H1 (cell line): ENCODE results near the gene CPNE4. TPM values are rescaled to one million over a fixed set of nuclear protein-coding genes. Genes with fewer than 3 reads are reported as not detected.

Experiments used
- CTCF ChIA-PET: fragments of 300-600 bp; sonication (Branson Sonifier 250); formaldehyde crosslinking; loops from one replicate; lab custom pipeline; 2021; ENCODE audit not compliant: partially characterized antibody; lab: Charles Lee
- POLR2A ChIA-PET: fragments of 300-600 bp; sonication (Branson Sonifier 250); formaldehyde crosslinking; loops from one replicate; lab custom pipeline; 2021; ENCODE audit warnings: inconsistent platforms; ENCODE audit not compliant: partially characterized antibody; lab: Charles Lee
- DNase-seq, 2 experiments: peaks; one replicate each; pipeline versions ENCODE4 v3.0.0 to v3.0.0-alpha.2; 2010 to 2022; ENCODE audit warnings: low spot score in 2 of 2, low read depth in 1 of 2, mixed read lengths in 1 of 2
- FAIRE-seq: peaks from 2 replicates; lab custom pipeline; 2011; peaks lifted over from hg19 to GRCh38; lab: Jason Lieb, UNC
- H2AFZ ChIP-seq: 2 replicates; pipeline ENCODE4 v1.8.1; 2012; ENCODE audit warnings: low read length, inconsistent platforms
- H2AK5ac ChIP-seq: 2 replicates; pipeline ENCODE4 v1.6.1; 2013; ENCODE audit warnings: low read depth, low read length
- H2BK120ac ChIP-seq: replicated peaks from 2 replicates; pipeline ENCODE3; 2013; ENCODE audit warnings: low read depth, low read length, inconsistent platforms
- H2BK12ac ChIP-seq: 2 replicates; pipeline ENCODE4 v1.6.1; 2013; ENCODE audit warnings: low read depth, low read length
- H2BK15ac ChIP-seq: 2 replicates; pipeline ENCODE4 v1.6.1; 2013; ENCODE audit warnings: low read length
- H2BK20ac ChIP-seq: 2 replicates; pipeline ENCODE4 v1.6.1; 2013; ENCODE audit warnings: low read length
- H2BK5ac ChIP-seq: 2 replicates; pipeline ENCODE4 v1.6.1; 2013; ENCODE audit warnings: low read depth, low read length
- H3K14ac ChIP-seq: 2 replicates; pipeline ENCODE4 v1.6.1; 2013; ENCODE audit warnings: inconsistent platforms; ENCODE audit not compliant: insufficient read length
- H3K18ac ChIP-seq: 2 replicates; pipeline ENCODE4 v1.6.1; 2013; ENCODE audit warnings: low read length; ENCODE audit errors: extremely low read depth
- H3K23ac ChIP-seq: 2 replicates; pipeline ENCODE4 v1.6.1; 2013; ENCODE audit warnings: inconsistent platforms; ENCODE audit not compliant: insufficient read length
- H3K23me2 ChIP-seq: 2 replicates; pipeline ENCODE4 v1.6.1; 2013; ENCODE audit warnings: low read depth, low read length
- H3K27ac ChIP-seq: 2 replicates; pipeline ENCODE4 v1.6.1; 2011; ENCODE audit warnings: low read depth, low read length, inconsistent platforms
- H3K27me3 ChIP-seq, 4 experiments: replicated peaks in 1 of 4; 1 replicate in 1 of 4; 2 replicates in 3 of 4; pipeline versions ENCODE4 v1.6.1 to v1.8.1; 2011 to 2013; ENCODE audit warnings: low read length in 3 of 4, mild to moderate bottlenecking in 3 of 4, inconsistent platforms in 2 of 4, mixed read lengths in 2 of 4, moderate library complexity in 1 of 4; ENCODE audit not compliant: control insufficient read depth in 3 of 4, insufficient read depth in 3 of 4; ENCODE audit errors: extremely low read depth in 1 of 4
- H3K36me3 ChIP-seq, 4 experiments: 2 replicates each; pipeline versions ENCODE4 v1.6.1 to v1.8.1; 2011 to 2013; ENCODE audit warnings: mild to moderate bottlenecking in 4 of 4, low read length in 3 of 4, moderate library complexity in 2 of 4, control low read depth in 1 of 4, inconsistent platforms in 1 of 4; ENCODE audit not compliant: insufficient read depth in 4 of 4, control insufficient read depth in 2 of 4
- H3K4ac ChIP-seq: replicated peaks from 2 replicates; pipeline ENCODE3; 2013; ENCODE audit warnings: low read length, low read depth, mixed read lengths, inconsistent platforms; ENCODE audit not compliant: insufficient read length
- H3K4me1 ChIP-seq, 4 experiments: replicated peaks in 1 of 4; 1 replicate in 1 of 4; 2 replicates in 3 of 4; pipeline versions ENCODE4 v1.6.1 to v1.8.1; 2011 to 2013; ENCODE audit warnings: low read length in 3 of 4, inconsistent platforms in 2 of 4, mixed read lengths in 1 of 4; ENCODE audit not compliant: insufficient read depth in 4 of 4, control insufficient read depth in 3 of 4
- H3K4me2 ChIP-seq, 2 experiments: 2 replicates each; pipeline versions ENCODE4 v1.6.1 to v1.8.1; 2011 to 2013; ENCODE audit warnings: low read depth in 2 of 2, low read length in 2 of 2, control low read depth in 1 of 2, inconsistent platforms in 1 of 2, mild to moderate bottlenecking in 1 of 2; ENCODE audit not compliant: insufficient read depth in 1 of 2
- H3K4me3 ChIP-seq, 4 experiments: fragments of 200-600, 300-600 bp in 1 of 4; sonication (generic), shearing (Covaris generic), sonication (Bioruptor Twin) in 1 of 4; 2 replicates each; pipeline versions ENCODE4 v1.5.1 to v1.8.1; 2011 to 2016; ENCODE audit warnings: low read length in 4 of 4, low read depth in 3 of 4, control low read depth in 2 of 4, inconsistent platforms in 2 of 4, mild to moderate bottlenecking in 2 of 4, mixed read lengths in 1 of 4, moderate library complexity in 1 of 4; ENCODE audit not compliant: insufficient read depth in 2 of 4; ENCODE audit errors: extremely low read depth in 1 of 4
- H3K56ac ChIP-seq: replicated peaks from 2 replicates; pipeline ENCODE3; 2013; ENCODE audit warnings: low read depth, mild to moderate bottlenecking, mixed read lengths, low read length, inconsistent platforms; ENCODE audit not compliant: insufficient read length
- H3K79me1 ChIP-seq: 2 replicates; pipeline ENCODE4 v1.6.1; 2013; ENCODE audit warnings: low read depth, low read length, control low read depth
- H3K79me2 ChIP-seq, 2 experiments: 2 replicates each; pipeline versions ENCODE4 v1.6.1 to v1.8.1; 2012 to 2013; ENCODE audit warnings: low read length in 2 of 2, mild to moderate bottlenecking in 2 of 2, inconsistent platforms in 1 of 2; ENCODE audit not compliant: insufficient read depth in 2 of 2, control insufficient read depth in 1 of 2
- H3K9ac ChIP-seq, 4 experiments: replicated peaks in 1 of 4; 1 replicate in 1 of 4; 2 replicates in 3 of 4; pipeline versions ENCODE4 v1.6.1 to v1.8.1; 2011 to 2013; ENCODE audit warnings: low read depth in 3 of 4, low read length in 3 of 4, control low read depth in 2 of 4, mild to moderate bottlenecking in 2 of 4, moderate library complexity in 2 of 4, inconsistent platforms in 1 of 4; ENCODE audit errors: extremely low read depth in 1 of 4
- H3K9me3 ChIP-seq, 2 experiments: 2 replicates each; pipeline versions ENCODE4 v1.6.1 to v1.8.1; 2012 to 2013; ENCODE audit warnings: mild to moderate bottlenecking in 2 of 2, moderate library complexity in 2 of 2, control low read depth in 1 of 2, inconsistent platforms in 1 of 2, low read depth in 1 of 2, low read length in 1 of 2, mixed read lengths in 1 of 2; ENCODE audit not compliant: insufficient read depth in 2 of 2
- H4K20me1 ChIP-seq, 2 experiments: replicated peaks in 1 of 2; 2 replicates each; pipeline versions ENCODE3 to v1.8.1; 2011 to 2013; ENCODE audit warnings: inconsistent platforms in 2 of 2, low read length in 2 of 2, mild to moderate bottlenecking in 1 of 2; ENCODE audit not compliant: insufficient read depth in 2 of 2, control insufficient read depth in 1 of 2
- H4K5ac ChIP-seq: 2 replicates; pipeline ENCODE4 v1.6.1; 2013; ENCODE audit warnings: low read length, low read depth, mixed read lengths, inconsistent platforms; ENCODE audit not compliant: insufficient read length
- H4K8ac ChIP-seq: 2 replicates; pipeline ENCODE4 v1.8.0; 2013; ENCODE audit warnings: mild to moderate bottlenecking, moderate library complexity, low read length, inconsistent platforms; ENCODE audit not compliant: insufficient read depth; ENCODE audit errors: extremely low read depth
- H4K91ac ChIP-seq: replicated peaks from 2 replicates; pipeline ENCODE3; 2013; ENCODE audit warnings: low read length, mixed read lengths, inconsistent platforms; ENCODE audit not compliant: insufficient read length
- ASH2L ChIP-seq: fragments of 200-600, 300-600 bp; sonication (generic); IDR thresholded peaks from one replicate; pipeline ENCODE4 v1.7.1; 2017; ENCODE audit warnings: low read length
- CREB1 ChIP-seq: IDR thresholded peaks from 2 replicates; pipeline ENCODE4 v1.6.1; 2012; ENCODE audit warnings: inconsistent platforms
- FOSL1 ChIP-seq: IDR thresholded peaks from 2 replicates; pipeline ENCODE4 v1.6.1; 2011; ENCODE audit warnings: mild to moderate bottlenecking, low read depth, low read length, moderate library complexity; ENCODE audit not compliant: insufficient read depth
- NRF1 ChIP-seq: IDR thresholded peaks from 2 replicates; pipeline ENCODE4 v1.6.1; 2011; ENCODE audit warnings: mild to moderate bottlenecking, low read depth, low read length, improper control_type of control experiment
- RFX5 ChIP-seq: IDR thresholded peaks from 2 replicates; pipeline ENCODE4 v1.6.1; 2011; ENCODE audit warnings: low read depth, low read length, improper control_type of control experiment, borderline replicate concordance
- SP4 ChIP-seq: IDR thresholded peaks from 2 replicates; pipeline ENCODE4 v1.6.1; 2012; ENCODE audit warnings: low read length, inconsistent platforms
- SRF ChIP-seq: IDR thresholded peaks from 2 replicates; pipeline ENCODE4 v1.6.1; 2011; ENCODE audit warnings: mild to moderate bottlenecking, low read depth, low read length, moderate library complexity
- TEAD4 ChIP-seq: IDR thresholded peaks from 2 replicates; pipeline ENCODE4 v1.6.1; 2012; ENCODE audit warnings: low read depth, low read length, inconsistent platforms, mixed read lengths
- USF2 ChIP-seq: IDR thresholded peaks from 2 replicates; pipeline ENCODE4 v1.6.1; 2011; ENCODE audit warnings: low read length, improper control_type of control experiment
- WGBS, 2 experiments: shearing (Covaris generic) in 1 of 2; methylation state at CpG; one replicate each; pipeline versions ENCODE4 v1.1.6 to v1.1.7; 2013 to 2015; ENCODE audit warnings: low lambda C conversion rate in 2 of 2, mixed read lengths in 2 of 2, inconsistent platforms in 1 of 2, low coverage in 1 of 2, missing lambda C conversion rate in 1 of 2; ENCODE audit not compliant: insufficient replicate concordance in 2 of 2, insufficient coverage in 1 of 2, insufficient read length in 1 of 2; ENCODE audit errors: extremely low coverage in 1 of 2, missing lambda C conversion rate in 1 of 2; 5-methylcytosine and 5-hydroxymethylcytosine counted together
- polyA plus RNA-seq, 7 experiments: library from polyadenylated mRNA; depleted of rRNA in 3 of 7; stranded (reverse) in 5 of 7; unstranded in 2 of 7; fragments of >200 nt in 5 of 7; fragments of 200-250 nt in 2 of 7; gene quantifications; 1 replicate in 5 of 7; 2 replicates in 1 of 7; 4 replicates in 1 of 7; pipeline versions ENCODE4 v1.2.1 to v1.2.3, GENCODE V29; 2011 to 2013; ENCODE audit warnings: missing spikeins in 2 of 7, mixed read lengths in 2 of 7
- total RNA-seq: library from RNA; stranded (reverse); fragmentation: NEBNext Ultra II Directional; extraction: Animal tissue kit (Norgen Biotek cat#: 25700); gene quantifications from 2 replicates; pipeline ENCODE4 v1.2.1, GENCODE V29; 2021

The CPNE4 gene
- total and polyA plus RNA-seq, 2 of the 8 experiments (the other 6 are each of a cell fraction or from before 2014, with no cell fraction given) = 0.82 to 3.8 TPM

- H2BK20ac ChIP-seq = no peak overlapping the region
- no peak for FAIRE-seq
- no peak overlapping the region for H2AFZ ChIP-seq
- no peak overlapping the region for H3K14ac ChIP-seq
- H3K23ac ChIP-seq = no peak overlapping the region
- TF ChIP-seq TEAD4 (no peak), SRF (no peak), RFX5 (no peak), ASH2L (no peak), NRF1 (no peak), SP4 (no peak), FOSL1 (no peak), CREB1 (no peak), USF2 (no peak)
- H4K8ac ChIP-seq = no peak overlapping the region
- H2BK120ac ChIP-seq = no peak overlapping the region
- H3K18ac ChIP-seq = no peak overlapping the region
- H3K56ac ChIP-seq = no peak overlapping the region
- ChIA-PET CTCF (interaction anchor here (1.3 to 1.9 kb wide), 3 partner anchors 68 to 164 kb away, joined by 3 to 5 read pairs (median 4); no protein-coding TSS in a partner anchor), POLR2A (interaction anchor here (0.9 kb wide), 1 partner anchor 12 kb away, joined by 5 read pairs; no protein-coding TSS in a partner anchor)
- H3K23me2 ChIP-seq = no peaks in the 10 kb centered on the region
- H4K20me1 ChIP-seq = no peaks in the 10 kb centered on the region
- H3K27ac ChIP-seq = no peak overlapping the region
- no peaks in the 10 kb centered on the region for H3K79me2 ChIP-seq
- no peaks in the 10 kb centered on the region for H3K36me3 ChIP-seq
- no peak overlapping the region for H2BK5ac ChIP-seq
- no peaks in the 10 kb centered on the region for H3K79me1 ChIP-seq
- H3K4me3 ChIP-seq = no peak overlapping the region
- no peak overlapping the region for H3K4ac ChIP-seq
- DNase-seq = no peak
- no peak overlapping the region for H3K9ac ChIP-seq
- no peak overlapping the region for H3K4me2 ChIP-seq
- H3K9me3 ChIP-seq = no peaks in the 10 kb centered on the region
- H2AK5ac ChIP-seq = no peak overlapping the region
- H3K4me1 ChIP-seq = peaks cover 0 to 5% (median 3%) of the 10 kb centered on the region in 4 experiments; a peak in 4 of 7 replicates
- H4K91ac ChIP-seq = no peak overlapping the region
- H2BK15ac ChIP-seq = no peak overlapping the region
- 29% methylated on average over 1 of the region's 1 CpG; no CpG with 5 or more reads in 1 of the 2 experiments for WGBS, 2 experiments
- no peaks in the 10 kb centered on the region for H3K27me3 ChIP-seq
- H2BK12ac ChIP-seq = no peak overlapping the region
- no peak overlapping the region for H4K5ac ChIP-seq
Observed at GRCh38 chr3:131960324-131960723, 74.5 kb downstream of the CPNE4 start.
